Suppressor macrophage (primary cell): Measurements from ENCODE around the gene CYB561A3.
"Not testable (repeated sequence)": the region's sequence is repeated elsewhere in the genome, so short reads cannot be mapped to it uniquely, and the experiment has no call there.

ENCODE experiments used
- DNase-seq, 4 experiments: peaks; one replicate each; pipeline ENCODE4 v3.0.0-alpha.2; 2020 to 2022
- total RNA-seq, 17 experiments: gene quantifications; one replicate each; lab custom pipeline; 2026; ENCODE audit warnings: mixed read lengths in 6 of 17, inconsistent platforms in 3 of 17; lab: John Stamatoyannopoulos, UW

Gene CYB561A3, protein sequence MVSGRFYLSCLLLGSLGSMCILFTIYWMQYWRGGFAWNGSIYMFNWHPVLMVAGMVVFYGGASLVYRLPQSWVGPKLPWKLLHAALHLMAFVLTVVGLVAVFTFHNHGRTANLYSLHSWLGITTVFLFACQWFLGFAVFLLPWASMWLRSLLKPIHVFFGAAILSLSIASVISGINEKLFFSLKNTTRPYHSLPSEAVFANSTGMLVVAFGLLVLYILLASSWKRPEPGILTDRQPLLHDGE
- 113 to 265 (median 151) reads per million in 17 experiments for total RNA-seq

DNA sequence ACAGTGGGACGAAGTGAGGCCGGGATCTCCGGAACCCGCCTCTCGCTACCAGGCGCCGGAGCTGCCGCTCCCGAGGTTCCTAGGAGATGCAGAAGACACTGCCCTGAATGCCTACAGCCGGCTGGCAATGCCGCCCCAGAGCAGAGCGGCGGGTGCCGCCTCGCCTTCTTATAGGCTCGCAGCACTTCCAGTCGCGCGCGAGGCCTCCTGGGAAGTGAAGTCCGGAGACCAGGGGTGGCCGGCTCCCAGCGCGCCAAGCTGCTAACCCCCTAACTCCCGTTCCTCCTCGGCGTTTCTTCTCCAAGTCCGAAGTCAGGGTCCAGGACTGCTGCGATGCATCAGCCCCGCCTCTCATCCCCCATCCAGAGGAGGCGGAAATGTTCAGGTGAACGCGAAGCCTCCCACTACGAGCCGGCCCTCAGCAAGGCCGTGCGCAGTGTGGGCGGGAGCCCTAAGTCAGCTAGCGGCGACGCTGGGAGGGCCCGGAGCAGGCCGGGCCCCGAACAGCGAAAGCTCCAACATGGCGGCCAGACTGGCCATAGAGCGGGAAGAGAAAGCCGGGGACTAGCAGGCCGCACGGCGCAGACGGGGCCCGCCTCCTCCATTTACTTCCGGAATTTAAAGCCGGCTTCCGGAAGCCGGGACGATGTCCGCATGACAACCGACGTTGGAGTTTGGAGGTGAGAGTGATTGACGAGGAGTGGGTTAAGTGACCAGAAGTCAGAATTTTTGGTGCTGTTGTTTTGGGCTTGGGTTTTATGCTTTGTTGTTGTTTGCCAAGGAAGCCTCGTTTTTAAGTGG is at the start of gene CYB561A3, which contains the start of gene TMEM138:
Gene CYB561A3 (minus strand): TSS at position 142 of the 801 bp plus-strand sequence. CDS start 5,169 bp downstream, outside the sequence.
Gene TMEM138 (plus strand): TSS at position 634 of the 801 bp plus-strand sequence. CDS start 2,017 bp downstream, outside the sequence.
- peak; percentile 98 to 99 (median 99) for DNase-seq

- no peak for DNase-seq
Measured at GRCh38 chr11:61406991-61407728, 45.5 kb upstream of the CYB561A3 start.

- no peak for DNase-seq
Measured at GRCh38 chr11:61406067-61406466, 44.4 kb upstream of the CYB561A3 start.

GRCh38 chr11:61404641-61405040 is 43.0 kb upstream of the CYB561A3 start:
- no peak for DNase-seq

DNA sequence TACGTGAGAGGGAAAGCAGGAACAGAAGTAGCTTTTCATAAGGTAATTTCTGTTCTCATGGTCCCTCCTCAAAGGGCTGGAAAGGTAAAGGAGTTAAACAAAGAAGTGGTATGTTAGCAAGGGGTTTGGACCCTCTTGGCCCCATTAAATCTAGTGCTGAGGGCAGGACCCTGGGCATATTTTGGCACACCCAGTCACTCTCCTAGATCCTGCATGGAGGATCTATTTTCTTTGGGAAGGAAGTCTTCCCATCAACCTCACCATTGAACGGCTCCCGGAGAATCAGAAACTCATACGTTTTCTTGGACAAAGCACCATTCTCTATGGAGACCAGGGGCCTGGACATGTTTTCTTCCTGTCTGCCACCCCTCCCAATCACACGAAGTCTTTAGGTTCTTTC is 42.4 kb upstream of the CYB561A3 start:
- no peak for DNase-seq

DNA sequence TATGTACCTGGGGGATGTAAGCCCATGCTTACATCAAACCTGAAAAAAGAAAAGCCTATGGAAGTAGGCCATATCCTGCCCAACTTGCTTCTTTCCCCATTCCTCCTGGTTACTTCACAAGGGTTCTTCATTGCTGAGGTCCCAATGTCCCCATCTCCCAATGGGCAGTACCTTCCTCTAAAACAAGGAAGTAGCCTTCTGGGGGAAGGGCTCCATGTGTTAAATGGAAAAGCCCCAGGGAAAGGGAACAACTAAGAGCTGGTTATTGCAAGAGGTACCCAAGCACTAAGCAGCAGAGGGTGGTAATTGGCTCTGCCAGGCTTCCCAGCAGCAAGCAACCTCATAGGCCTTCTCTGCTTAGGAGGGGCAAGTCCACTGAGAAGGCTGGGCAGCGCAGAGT is 42.0 kb upstream of the CYB561A3 start:
- peak; percentile 36 to 71 (median 67) for DNase-seq

GRCh38 chr11:61401573-61401972 is 39.9 kb upstream of the CYB561A3 start:
- no peak for DNase-seq

DNA sequence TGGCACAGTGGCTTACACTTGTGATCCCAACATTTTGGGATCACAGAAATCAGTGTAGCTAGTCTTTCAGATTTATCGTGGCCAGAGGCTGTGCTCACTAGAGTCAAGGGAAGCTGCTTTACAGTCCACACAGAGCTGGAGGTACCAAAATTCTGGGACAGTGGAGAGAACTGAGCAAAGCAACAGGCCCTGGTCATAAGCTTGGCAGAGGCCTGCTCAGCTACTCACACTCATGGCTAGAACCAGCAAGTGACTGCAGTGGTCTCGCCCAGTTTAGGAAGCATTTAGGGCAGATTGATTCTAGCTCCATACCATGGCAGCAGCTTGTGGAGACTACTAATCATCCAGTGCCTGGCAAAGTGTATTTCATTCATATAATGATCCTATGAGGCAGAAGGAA is 39.5 kb upstream of the CYB561A3 start:
- DNase-seq = no peak

DNA sequence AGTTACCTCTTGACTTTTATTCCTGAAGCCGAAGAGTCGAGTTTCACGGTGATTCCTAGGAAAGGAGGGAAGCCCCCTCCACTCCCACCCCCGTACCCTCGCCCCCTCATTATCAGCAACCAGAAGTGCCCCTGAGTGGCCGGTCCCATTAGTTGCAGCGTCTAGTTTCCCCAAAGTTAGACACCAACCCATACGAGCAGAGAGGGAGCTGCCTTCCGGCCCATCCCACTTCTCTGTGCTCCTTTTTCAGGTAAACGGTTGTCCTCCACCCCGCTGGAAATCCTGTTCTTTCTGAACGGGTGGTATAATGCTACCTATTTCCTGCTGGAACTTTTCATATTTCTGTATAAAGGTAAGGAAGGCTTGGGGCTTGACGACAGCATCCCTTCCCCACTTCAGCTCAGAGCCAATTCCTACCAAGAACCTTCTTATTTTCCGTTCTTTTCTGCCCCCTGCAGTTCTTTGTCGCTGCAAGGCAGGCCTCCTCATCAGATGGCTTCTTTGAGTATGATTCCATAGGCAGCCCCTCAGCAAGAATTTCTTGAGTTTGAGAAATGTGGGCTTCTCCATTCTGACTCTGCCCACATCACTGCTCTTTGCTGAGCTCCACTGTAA is 31.4 kb upstream of the CYB561A3 start:
- peak in 1 of 4 experiments; percentile 26 for DNase-seq

GRCh38 chr11:61390161-61390560 is 28.5 kb upstream of the CYB561A3 start:
- DNase-seq = no peak

DNA sequence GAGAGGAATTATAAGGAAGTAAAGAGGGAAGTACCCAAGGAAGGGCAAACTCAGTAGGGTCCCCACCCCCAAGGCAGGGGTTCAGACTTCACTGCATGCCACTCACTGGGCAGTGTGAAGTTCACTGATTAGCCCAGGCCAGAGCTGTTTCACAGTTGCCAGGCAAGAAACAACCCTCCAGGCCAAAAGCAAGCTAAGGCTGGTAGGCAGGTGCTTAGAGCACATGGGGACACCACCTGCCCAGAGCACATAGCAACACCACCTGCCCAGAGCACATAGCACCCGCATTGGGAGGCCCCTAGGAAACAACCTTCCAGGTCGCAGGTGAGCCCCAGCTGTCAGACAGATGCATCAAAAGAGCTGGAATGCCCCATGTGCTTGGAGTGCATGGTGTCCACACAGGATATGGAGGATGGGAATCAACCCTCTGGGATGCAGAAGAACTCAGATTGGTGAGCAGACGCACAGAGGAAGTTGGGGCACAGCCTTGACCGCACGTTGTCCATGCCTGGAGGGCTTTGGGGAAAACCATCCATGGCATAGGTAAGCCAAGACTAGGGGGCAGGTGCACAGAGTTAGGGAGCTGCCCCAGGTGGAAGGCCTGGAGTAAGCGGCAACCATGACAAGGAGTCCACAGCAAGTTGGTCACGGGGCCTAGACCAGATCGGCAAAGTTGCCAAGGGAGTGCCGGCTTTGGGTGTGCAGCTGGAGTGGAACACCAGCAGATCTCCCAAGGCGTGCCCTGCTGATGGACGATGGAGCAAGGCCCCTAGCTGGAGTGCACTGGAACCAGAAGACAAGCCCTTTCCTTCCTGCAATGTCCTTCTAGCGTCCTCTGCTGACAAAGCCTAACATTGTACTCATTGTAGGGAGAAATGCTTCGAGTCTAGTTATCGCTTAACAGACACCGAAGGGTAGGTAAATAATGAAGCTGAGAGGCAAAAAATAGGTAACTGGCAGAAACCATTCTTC is 22.9 kb upstream of the CYB561A3 start:
- DNase-seq = peak; percentile 26 to 63 (median 50)

DNA sequence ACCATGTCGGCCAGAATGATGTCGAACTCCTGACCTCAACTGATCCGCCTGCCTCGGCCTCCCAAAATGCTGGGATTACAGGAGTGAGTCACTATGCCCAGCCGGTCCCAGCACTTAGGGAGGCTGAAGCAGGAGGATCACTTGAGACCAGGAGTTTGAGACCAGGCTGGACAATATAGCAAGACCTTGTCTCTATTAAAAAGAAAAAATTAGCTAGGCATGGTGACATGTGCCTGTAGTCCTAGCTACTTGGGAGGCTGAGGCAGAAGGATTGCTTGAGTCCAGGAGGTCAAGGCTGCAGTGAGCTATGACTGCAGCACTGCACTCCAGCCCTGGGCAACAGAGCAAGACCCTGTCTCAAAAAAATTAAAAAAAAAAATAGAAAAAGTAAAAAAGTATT is 22.2 kb upstream of the CYB561A3 start:
- DNase-seq = not testable (repeated sequence)

- no peak for DNase-seq
Measured at GRCh38 chr11:61380884-61381283, 19.2 kb upstream of the CYB561A3 start.

GRCh38 chr11:61378713-61379313 is 17.1 kb upstream of the CYB561A3 start:
- DNase-seq = peak; percentile 77 to 95 (median 88)

GRCh38 chr11:61377461-61378160 is 15.9 kb upstream of the CYB561A3 start:
- peak in 1 of 4 experiments; percentile 43 for DNase-seq

GRCh38 chr11:61375761-61376108 is 14.1 kb upstream of the CYB561A3 start:
- no peak for DNase-seq

GRCh38 chr11:61372659-61373420 is 11.2 kb upstream of the CYB561A3 start:
- DNase-seq = no peak

DNA sequence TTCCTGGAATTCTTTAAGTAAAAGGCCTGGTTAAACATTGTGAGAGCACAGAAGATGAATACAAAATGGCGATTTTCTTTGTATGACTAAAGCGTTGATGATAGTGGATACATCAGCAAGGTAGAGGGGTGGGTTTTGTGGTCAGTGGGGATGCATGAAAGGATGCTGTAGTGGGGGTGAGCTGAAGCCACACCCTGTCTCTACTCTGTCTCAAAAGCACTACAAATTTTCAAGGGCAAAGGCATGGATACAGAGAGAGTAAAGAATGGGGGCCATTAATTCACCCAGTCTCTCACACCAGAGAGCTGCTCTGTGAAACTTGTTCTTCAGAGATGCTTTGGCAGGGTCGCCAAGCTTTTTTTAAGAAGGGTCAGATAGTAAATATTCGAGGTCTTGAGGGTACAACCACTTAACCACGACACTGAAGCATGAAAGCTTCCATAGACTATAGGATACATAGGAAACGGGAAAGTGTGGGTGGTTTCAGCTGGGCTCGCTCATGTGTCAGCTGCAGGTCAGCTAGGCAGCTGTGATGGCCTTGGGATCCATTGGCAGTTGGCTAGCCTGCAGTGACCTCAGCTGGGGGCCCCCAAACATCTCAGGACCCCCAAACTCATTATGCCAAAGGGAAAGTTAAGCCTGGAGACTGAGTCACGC is 8.8 kb upstream of the CYB561A3 start:
- peak in 3 of 4 experiments; percentile 37 to 59 (median 42) for DNase-seq
